Femur (tissue), 1 donor: ENCODE data around the gene LGR5.

ENCODE experiments used
- DNase-seq: peaks from one replicate; pipeline ENCODE4 v3.0.0-alpha.2; 2017

LGR5 gene, protein sequence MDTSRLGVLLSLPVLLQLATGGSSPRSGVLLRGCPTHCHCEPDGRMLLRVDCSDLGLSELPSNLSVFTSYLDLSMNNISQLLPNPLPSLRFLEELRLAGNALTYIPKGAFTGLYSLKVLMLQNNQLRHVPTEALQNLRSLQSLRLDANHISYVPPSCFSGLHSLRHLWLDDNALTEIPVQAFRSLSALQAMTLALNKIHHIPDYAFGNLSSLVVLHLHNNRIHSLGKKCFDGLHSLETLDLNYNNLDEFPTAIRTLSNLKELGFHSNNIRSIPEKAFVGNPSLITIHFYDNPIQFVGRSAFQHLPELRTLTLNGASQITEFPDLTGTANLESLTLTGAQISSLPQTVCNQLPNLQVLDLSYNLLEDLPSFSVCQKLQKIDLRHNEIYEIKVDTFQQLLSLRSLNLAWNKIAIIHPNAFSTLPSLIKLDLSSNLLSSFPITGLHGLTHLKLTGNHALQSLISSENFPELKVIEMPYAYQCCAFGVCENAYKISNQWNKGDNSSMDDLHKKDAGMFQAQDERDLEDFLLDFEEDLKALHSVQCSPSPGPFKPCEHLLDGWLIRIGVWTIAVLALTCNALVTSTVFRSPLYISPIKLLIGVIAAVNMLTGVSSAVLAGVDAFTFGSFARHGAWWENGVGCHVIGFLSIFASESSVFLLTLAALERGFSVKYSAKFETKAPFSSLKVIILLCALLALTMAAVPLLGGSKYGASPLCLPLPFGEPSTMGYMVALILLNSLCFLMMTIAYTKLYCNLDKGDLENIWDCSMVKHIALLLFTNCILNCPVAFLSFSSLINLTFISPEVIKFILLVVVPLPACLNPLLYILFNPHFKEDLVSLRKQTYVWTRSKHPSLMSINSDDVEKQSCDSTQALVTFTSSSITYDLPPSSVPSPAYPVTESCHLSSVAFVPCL

DNA sequence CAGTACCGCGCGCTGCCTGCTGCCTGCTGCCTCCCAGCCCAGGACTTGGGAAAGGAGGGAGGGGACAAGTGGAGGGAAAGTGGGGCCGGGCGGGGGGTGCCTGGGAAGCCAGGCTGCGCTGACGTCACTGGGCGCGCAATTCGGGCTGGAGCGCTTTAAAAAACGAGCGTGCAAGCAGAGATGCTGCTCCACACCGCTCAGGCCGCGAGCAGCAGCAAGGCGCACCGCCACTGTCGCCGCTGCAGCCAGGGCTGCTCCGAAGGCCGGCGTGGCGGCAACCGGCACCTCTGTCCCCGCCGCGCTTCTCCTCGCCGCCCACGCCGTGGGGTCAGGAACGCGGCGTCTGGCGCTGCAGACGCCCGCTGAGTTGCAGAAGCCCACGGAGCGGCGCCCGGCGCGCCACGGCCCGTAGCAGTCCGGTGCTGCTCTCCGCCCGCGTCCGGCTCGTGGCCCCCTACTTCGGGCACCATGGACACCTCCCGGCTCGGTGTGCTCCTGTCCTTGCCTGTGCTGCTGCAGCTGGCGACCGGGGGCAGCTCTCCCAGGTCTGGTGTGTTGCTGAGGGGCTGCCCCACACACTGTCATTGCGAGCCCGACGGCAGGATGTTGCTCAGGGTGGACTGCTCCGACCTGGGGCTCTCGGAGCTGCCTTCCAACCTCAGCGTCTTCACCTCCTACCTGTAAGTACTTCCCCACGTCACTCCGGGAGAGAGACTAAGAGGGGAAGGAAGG lies at the start of gene LGR5:
Gene LGR5 (plus strand): TSS at position 186 of the 732 bp plus-strand sequence. CDS start 283 bp downstream, at position 469.
- DNase-seq, result peak; percentile 88

DNA sequence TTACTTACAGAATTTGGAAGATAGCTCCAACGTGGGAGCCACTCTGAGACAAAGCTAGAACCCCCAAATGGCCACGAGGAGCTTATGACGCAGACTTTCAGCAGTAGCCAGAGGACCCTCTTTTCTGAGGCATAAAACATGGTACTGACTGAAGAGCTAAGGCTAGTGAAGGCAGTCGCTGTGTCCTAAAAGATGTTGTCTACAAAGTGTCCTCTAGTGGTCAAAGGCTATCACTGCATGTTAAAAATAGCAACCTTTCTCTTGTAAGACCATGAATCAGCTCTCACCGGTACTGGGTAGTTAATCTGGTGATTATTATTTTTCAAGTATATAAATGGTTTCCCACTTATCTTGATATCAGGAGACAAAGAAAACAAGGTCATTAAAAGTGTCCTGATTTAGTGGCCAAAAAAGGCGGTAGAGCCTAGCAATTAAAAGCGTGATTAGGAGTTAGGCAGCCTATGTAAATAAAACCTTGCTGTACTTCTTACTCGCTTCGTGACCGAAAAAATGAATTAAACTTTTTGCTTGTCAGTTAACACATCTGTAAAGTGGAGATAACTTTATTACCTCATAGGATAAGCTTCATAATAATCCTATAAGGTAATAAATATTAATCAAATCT lies 47.0 kb upstream of the LGR5 start:
- DNase-seq, result no peak

DNA sequence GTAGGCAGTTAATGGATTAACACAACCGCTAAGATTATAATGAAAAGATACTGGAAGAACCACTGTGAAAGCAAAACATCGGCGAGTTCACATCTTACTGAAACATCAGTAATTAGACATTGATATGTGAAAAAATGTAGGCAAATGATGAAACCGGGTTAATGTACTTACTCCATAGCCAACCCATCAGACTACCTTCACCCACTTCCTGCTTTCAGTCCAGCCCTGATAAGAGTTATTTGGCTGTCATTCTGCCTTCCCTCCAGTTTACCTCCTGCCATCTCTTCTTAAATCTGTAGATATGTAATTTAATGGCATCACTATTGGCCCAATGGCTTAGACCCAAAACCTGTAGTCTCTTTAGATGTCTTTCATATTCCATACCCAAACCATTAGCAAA lies 46.0 kb upstream of the LGR5 start:
- no peak for DNase-seq

DNA sequence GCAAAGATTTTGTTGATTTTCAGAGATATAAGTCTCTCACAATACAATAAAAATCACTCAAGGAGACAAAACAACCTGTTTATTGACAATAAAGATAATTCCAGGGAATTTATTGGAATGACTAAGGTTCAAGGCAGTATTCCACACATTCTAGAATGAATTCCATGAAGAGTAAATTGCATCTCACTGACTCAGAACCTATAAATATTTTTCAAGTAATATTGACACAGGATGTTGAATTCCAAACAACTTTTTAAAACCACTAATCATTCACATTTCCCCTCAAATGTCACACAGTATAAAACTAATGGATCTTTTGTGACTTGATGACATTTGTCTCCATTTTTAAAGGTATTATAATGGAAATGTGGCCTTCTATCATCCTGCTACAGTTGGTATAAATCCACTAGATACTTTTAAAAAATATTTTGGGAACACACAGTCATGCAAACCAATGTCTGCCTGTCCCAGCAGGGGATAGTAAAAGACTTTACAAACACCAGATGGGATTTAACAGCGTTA lies 42.1 kb upstream of the LGR5 start:
- no peak for DNase-seq

DNA sequence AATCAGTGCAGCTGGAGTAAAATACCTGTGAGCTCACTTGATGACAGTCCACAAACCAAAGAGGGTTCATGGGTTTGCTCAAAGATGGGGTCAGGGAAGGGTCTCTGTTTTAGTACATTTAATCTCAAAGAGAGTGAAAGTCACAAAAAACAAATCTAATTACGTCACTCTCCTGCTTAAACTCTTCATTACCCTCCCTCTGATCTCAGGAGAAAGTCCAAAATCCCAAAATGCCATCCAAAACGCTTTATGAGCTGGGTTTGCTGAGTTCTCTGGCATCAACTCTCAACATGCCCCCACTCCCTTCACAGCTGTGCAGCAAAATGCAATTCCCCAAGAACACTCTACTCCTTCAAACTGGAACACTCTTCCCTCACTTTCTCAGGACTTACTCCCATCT lies 40.4 kb upstream of the LGR5 start:
- DNase-seq, result no peak

DNA sequence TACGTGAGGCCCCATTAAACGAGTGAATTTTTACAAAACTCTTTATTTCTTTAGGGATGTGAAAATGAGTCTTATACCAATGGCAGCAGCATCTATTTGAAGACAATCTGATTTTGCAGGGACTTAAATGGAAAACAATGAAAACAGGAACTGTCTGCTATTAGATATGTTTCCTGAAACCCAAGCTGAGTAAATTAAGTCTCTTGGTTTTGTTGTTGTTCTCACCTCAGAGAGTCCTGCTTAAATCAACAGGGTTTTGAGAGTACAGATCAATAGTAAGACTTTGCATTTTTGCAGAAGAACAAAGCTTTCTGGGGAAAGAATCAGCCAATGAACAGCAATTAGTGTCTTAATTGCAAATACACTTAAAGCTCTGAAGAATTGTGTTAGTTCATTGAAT lies 39.1 kb upstream of the LGR5 start:
- no peak for DNase-seq

DNA sequence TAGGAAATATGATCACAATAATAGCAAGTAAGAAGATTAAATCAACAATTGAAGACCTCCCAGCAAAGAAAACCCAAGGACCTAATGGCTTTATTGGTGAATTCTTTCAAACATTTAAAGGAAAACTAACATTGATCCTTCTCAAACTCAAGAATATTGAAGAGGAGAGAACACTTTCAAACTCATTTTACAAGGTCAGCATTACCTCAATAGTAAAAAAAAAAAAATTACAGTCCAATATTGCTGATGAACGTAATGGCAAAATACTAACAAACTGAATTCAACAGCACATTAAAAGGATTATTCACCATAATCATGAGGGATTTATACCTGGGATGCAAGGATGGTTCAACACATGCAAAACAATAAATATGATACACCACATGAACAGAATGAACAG lies 33.7 kb upstream of the LGR5 start:
- no peak for DNase-seq

DNA sequence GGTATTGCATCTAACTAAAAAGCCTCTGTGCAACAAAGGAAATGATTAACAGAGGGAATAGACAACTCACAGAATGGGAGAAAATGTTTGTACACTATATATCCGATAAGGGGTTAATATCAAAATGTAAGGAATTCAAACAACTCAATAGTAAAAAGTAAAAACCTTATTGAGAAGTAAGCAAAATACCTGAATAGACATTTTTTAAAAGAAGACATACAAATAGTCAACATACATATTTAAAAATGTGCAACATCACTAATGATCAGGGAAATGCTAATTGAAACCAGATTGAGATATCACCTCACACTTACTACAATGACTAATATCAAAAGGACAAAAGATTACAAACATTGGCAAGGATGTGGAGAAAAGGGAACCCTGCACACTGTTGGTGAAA lies 31.9 kb upstream of the LGR5 start:
- no peak for DNase-seq

DNA sequence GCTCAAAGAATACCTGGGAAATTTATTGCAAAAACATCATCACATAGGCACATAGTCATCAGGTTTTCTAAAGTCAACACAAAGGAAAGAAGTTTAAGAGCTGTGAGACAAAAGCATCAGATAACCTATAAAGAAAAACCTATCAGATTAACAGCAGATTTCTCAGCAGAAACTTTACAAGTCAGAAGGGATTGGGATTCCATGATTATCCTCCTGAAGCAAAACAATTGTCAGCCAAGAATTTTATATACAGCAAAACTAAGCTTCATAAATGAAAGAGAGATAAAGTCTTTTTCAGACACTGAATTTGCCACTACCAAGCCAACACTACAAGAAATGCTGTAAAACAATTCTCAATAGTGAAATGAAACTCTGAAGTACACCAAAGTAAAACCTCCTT lies 28.8 kb upstream of the LGR5 start:
- no peak for DNase-seq

DNA sequence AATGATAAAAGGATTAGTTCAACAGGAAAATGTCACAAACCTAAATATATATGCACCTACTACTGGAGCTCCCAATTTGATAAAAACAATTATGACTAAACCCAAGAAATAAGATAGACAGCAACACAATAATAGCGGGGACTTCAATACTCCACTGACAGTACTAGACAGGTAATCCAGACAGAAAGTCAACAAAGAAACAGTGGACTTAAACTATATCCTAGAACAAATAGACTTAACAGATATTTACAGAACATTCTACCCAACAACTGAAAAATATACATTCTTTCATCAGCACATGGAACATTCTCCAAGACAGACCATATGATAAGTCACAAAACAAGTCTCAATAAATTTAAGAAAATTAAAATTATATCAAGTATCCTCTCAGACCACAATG lies 28.0 kb upstream of the LGR5 start:
- DNase-seq, result no peak

DNA sequence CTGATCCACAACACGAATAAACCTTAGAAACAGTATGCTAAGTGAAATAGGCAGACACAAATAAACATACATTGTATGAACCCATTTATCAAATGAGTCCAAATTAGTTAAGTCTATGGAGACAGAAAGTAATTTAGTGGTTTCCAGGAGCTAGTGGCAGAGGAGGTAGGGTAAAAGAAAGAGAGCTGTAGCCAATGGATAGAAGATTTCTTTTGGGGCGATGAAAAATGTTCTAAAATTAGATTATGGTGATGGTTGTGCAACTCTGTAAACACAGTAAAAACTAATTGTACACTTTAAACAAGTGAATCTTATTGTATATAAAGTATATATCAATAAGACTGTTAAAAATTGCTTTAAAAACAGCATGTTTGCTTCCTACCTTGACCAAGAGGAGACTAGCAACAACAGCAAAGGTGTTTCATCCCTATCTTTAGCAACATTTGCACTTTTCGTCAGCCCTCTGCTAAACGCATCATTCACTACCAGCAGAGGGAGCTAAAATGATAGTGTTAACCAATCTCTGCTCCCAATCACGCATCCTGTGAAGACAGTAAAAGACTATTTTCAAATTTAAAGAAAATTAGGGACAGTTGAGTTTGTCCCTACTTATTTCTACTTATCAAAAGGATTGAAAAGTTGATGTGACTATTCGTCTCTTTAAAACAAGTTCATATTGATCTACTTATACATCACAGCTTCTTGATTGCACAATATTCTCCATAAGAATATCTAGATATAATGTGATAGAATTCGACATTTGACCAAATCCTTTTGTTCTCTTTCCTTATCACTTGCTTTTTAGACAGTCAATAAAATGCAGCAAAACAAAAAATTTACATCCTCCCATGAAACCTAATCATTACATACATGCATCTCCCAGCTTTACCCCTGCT lies 24.0 kb upstream of the LGR5 start:
- no peak for DNase-seq

DNA sequence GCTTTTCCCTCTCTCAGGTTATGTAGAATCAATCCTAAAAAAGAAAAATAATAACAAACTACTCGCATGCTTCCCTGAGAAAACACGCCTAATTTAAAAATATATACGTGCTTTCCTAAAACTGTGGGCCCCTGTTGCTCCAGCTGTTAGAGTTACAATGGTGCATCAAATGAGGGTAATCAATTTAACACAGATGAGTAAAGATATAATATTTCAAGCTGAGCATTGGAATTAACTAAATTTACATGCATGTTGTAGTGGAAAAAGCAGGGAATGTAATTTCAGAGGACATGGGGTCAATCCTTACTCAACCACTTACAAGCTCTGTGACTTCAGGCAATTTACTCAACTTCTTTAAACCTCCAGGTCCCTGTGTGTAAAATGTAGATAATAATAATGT lies 22.4 kb upstream of the LGR5 start:
- no peak for DNase-seq

DNA sequence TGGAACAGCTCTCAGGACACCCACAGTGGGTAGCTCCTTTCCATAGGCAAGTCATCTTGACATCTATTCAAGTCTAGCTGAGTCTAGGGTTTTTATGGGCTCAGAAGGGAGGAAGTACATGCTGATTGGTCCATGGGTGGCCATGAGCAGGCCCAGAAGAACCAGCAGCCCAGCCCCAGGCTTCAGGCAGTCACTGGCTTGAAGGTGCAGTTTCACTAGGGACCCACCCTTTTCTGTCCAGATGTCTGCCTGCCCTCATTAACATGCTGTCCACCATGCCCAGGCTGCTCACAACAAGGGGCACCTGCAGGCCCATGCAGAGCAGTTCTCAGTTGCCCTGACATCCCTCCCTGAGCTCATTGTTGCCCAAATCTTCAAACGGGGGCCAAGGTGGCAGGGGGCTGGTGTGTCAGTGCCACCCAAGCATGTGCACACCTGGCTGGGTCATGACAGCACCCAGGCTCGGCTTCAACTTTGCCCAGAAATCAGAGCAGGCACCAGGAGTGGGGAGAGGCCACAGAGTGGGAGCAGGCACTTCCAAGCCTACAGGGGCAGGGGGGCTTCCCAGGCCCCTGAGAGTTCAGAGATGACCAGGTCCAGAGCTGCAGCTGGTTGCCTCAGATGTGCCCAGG lies 18.7 kb upstream of the LGR5 start:
- DNase-seq, result no peak

DNA sequence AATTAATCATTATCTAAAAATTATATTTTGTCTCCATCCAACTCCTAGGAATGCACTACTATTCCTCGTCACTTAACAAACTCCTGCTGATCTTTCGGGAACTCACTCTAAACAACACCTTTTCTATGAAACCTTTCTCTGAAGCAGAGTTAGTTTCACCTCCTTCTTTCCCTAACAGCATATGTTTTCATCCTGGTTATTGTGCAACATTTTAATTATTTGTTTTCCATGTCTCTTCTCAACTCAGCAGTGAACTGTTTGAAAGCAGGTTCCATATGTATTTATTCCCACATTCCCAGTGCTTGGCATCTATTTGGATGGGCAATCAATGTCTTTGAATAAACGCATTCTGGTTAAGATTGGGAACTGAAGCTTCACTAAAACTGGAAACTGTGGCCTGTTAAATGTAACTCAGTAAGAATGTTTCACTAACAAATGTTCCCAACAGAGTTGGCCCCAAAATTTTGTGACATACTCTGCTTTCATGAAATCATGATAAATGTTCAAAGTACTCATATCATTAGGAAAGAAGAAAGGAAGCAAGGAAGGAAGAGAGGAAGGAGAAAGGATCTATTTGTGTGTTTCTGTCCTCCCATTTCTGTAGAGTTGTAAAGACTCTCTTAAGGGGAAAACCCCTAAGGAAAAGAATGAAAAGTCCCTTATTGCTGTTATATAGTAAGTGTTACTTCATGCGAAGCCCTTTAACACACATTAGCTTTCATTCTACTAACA lies 13.9 kb upstream of the LGR5 start:
- DNase-seq, result no peak

DNA sequence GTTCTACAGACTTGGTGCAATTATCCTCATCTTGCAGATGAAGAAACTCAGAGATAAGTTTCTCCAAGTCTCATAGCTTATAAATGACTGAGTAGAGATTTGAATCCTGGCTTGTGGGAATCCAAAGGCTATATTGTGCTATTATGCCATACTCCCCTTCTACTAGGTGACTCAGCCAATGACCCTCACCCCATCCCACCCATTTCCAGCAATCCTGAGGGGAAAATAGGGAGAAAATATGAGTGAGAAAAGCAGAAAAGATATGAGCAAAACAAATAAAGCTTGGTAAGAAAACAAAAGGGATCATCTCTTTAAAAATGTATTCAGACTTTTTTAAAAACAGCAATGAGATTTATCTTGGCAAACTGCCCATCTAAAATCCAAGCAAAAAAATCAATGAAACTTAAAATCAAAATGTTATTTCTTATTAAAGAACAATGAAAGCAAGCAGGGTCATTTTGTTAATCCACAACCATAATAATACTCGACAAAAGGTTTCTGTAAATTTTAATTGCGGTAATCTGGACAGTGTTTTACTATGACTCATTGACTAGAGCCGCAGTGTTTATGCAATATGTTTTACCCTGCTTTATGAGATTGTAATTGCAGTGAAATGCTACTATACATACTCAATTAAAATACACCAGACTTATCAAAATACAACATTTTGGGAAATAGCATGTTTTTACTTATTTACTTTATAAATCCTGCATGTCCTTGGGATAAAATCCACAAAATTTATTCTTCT lies 13.1 kb upstream of the LGR5 start:
- DNase-seq, result no peak

DNA sequence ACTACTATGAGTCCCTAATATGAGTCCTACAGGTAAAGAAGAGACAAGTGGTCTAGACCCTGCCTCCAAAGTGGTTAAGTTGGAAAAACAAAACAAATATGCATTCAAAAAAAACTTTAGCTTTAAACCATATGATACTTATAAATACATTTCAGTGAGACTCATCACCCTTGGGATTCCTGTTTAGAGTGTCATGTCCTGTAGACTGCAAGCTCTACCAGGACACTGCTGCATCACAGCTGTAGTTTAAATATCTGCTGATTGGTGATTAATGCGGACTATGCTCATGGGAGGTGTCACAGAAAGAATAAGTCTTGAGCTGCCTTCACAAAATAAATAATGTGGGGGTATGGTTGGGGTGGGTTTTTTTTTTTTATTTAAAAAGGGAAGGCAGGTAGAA lies 8.8 kb upstream of the LGR5 start:
- DNase-seq, result no peak

DNA sequence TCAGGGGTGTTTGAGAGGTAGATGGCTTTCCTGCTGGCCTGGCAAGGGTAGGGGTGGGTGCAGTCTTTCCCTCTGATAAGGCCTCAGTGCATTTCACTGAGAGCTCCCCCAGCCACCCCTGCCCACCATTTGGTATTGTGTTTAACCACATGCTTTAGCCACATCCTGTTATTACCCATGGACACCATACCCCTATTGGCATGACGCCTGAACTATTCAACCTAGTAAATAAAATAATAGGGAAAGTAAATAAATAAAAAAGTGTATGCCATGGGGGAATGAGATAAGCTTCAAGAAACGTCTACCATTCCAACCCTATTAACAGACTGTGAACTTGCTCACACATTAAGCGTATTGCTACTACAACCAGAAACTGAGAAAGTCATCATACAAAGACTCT lies 7.6 kb upstream of the LGR5 start:
- DNase-seq, result no peak

DNA sequence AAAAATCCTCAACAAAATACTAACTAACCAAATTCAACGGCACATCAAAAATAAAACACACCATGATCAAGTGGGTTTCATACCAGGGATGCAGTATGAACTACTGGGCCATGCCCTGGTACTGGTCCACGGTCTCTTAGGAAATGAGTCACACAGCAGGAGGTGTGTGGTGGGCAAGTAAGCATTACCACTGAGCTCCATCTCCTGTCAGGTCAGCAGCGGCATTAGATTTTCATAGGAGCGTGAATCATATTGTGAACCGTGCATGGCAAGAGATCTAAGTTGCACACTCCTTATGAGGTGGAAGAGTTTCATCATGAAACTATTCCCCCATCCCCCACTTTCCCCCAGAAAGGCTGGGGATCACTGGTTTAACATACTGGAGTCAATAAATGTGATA lies 6.7 kb upstream of the LGR5 start:
- no peak for DNase-seq

DNA sequence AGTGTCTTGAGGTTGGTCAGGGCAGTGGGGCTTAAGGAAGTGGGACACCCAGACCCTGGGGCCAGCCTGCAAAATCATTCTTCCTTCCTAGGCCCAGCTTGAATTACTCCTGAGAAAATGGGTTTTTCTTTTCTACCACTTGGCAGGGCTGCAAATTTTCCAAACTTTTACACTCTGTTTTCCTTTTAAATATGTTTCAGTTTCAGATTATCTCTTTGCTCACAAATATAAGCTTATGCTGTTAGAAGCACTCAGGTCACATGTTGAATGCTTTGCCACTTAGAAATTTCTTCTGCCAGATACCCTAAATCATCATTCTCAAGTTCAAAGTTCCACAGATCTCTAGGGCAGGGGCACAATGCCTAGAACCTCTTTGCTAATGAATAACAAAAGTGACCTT lies 2.9 kb upstream of the LGR5 start:
- no peak for DNase-seq
